A549 (cell line): ENCODE data around the gene TRIM28. TPM values are rescaled to one million over a fixed set of nuclear protein-coding genes. Genes with fewer than 3 reads are reported as not detected.

Experiments
- ATAC-seq, 2 experiments: fragments of 200-7000 bp in 1 of 2; fragments of >200 bp in 1 of 2; cut with Nextera tagmentation in 1 of 2; cut with Tn5 transposase in 1 of 2; 3 replicates each; pipeline versions ENCODE4 v1.8.0 to v1.9.1; 2018 to 2020; ENCODE audit warnings: mild to moderate bottlenecking in 1 of 2, moderate library complexity in 1 of 2
- CTCF ChIA-PET: fragments of 300-600 bp; sonication (Branson Sonifier 250); formaldehyde crosslinking; extraction: SDS; loops from one replicate; lab custom pipeline; 2021; ENCODE audit warnings: antibody characterized with exemption, inconsistent platforms; lab: Yijun Ruan, JAX
- POLR2A ChIA-PET: fragments of 350-600 bp; formaldehyde crosslinking; extraction: SDS; loops from one replicate; lab custom pipeline; 2021; ENCODE audit warnings: antibody characterized with exemption, inconsistent platforms; lab: Yijun Ruan, JAX
- DNase-seq, 2 experiments: peaks; one replicate each; pipeline versions ENCODE4 v3.0.0 to v3.0.0-alpha.2; 2011 to 2016; ENCODE audit warnings: low read depth in 1 of 2, low spot score in 1 of 2
- FAIRE-seq: peaks from 2 replicates; lab custom pipeline; 2011; peaks lifted over from hg19 to GRCh38; lab: Jason Lieb, UNC
- H3K27ac ChIP-seq, 2 experiments: fragments of >200 bp; sonication (Bioruptor Twin); formaldehyde crosslinking; 3 replicates each; pipeline ENCODE4 v1.5.1; 2016 to 2017
- H3K4me1 ChIP-seq: fragments of >200 bp; sonication (Bioruptor Twin); formaldehyde crosslinking; 3 replicates; pipeline ENCODE4 v1.6.1; 2016
- H3K4me2 ChIP-seq: fragments of >200 bp; sonication (Bioruptor Twin); formaldehyde crosslinking; 3 replicates; pipeline ENCODE4 v1.6.1; 2016
- H3K4me3 ChIP-seq: fragments of >200 bp; sonication (Bioruptor Twin); formaldehyde crosslinking; 3 replicates; pipeline ENCODE4 v1.5.1; 2016
- H3K9me3 ChIP-seq: fragments of >200 bp; sonication (Bioruptor Twin); formaldehyde crosslinking; 3 replicates; pipeline ENCODE4 v1.6.1; 2016
- BHLHE40 ChIP-seq: IDR thresholded peaks from 2 replicates; pipeline ENCODE4 v1.6.1; 2012; ENCODE audit warnings: low read depth, low read length, inconsistent platforms
- CBX8 ChIP-seq: fragments of 200-600 bp; sonication (generic); IDR thresholded peaks from 2 replicates; pipeline ENCODE4 v1.6.1; 2016
- EHF ChIP-seq: fragments of 250-450 bp; sonication (Bioruptor Pico); IDR thresholded peaks from 2 replicates; pipeline ENCODE4 v1.5.0; 2020; ENCODE audit warnings: mild to moderate bottlenecking
- ESRRA ChIP-seq: fragments of 150-350 bp; IDR thresholded peaks from 2 replicates; pipeline ENCODE4 v1.6.1; 2014; ENCODE audit warnings: mild to moderate bottlenecking, low read length, borderline replicate concordance
- FOSB ChIP-seq: fragments of 250-450 bp; sonication (Bioruptor Pico); IDR thresholded peaks from 2 replicates; pipeline ENCODE4 v1.5.0; 2020; ENCODE audit warnings: mild to moderate bottlenecking, moderate library complexity
- FOSL2 ChIP-seq, 2 experiments: fragments of 450-650 bp in 1 of 2; fragments of >200 bp in 1 of 2; sonication (Bioruptor Twin) in 1 of 2; formaldehyde crosslinking; IDR thresholded peaks; 2 replicates each; pipeline versions ENCODE4 v1.5.0 to v1.6.1; 2016 to 2020; ENCODE audit warnings: mild to moderate bottlenecking in 1 of 2, moderate library complexity in 1 of 2
- FOXS1 ChIP-seq: fragments of 250-450 bp; sonication (Bioruptor Pico); IDR thresholded peaks from 2 replicates; pipeline ENCODE4 v1.5.0; 2020; ENCODE audit warnings: mild to moderate bottlenecking, moderate library complexity
- GATA3 ChIP-seq: IDR thresholded peaks from 2 replicates; pipeline ENCODE4 v1.6.1; 2012; ENCODE audit warnings: borderline replicate concordance
- HDAC2 ChIP-seq: fragments of 200-600 bp; sonication (generic); IDR thresholded peaks from 2 replicates; pipeline ENCODE4 v1.6.1; 2016
- HEYL ChIP-seq: fragments of 250-450 bp; sonication (Bioruptor Pico); IDR thresholded peaks from 2 replicates; pipeline ENCODE4 v1.8.0; 2021; ENCODE audit warnings: mild to moderate bottlenecking, moderate library complexity
- HMGXB4 ChIP-seq: fragments of 250-450 bp; sonication (Bioruptor Pico); IDR thresholded peaks from 2 replicates; pipeline ENCODE4 v1.5.0; 2021; ENCODE audit warnings: mild to moderate bottlenecking, moderate library complexity, borderline replicate concordance
- JUN ChIP-seq, 2 experiments: fragments of >200 bp; sonication (Bioruptor Twin); formaldehyde crosslinking; IDR thresholded peaks; 2 replicates in 1 of 2; 3 replicates in 1 of 2; pipeline ENCODE4 v1.6.1; 2016 to 2017
- JUNB ChIP-seq: fragments of >200 bp; sonication (Bioruptor Twin); formaldehyde crosslinking; IDR thresholded peaks from 2 replicates; pipeline ENCODE4 v1.6.1; 2016
- KDM1A ChIP-seq: fragments of 200-600 bp; sonication (generic); IDR thresholded peaks from 2 replicates; pipeline ENCODE4 v1.6.1; 2016; ENCODE audit warnings: low read depth, mild to moderate bottlenecking
- KDM5A ChIP-seq: fragments of 200-600 bp; sonication (generic); IDR thresholded peaks from 2 replicates; pipeline ENCODE4 v1.6.1; 2016; ENCODE audit warnings: antibody characterized with exemption, mild to moderate bottlenecking
- MAFK ChIP-seq: fragments of 450-650 bp; IDR thresholded peaks from 2 replicates; pipeline ENCODE4 v1.6.1; 2014; ENCODE audit not compliant: partially characterized antibody
- NPAS2 ChIP-seq: fragments of 250-450 bp; sonication (Bioruptor Pico); IDR thresholded peaks from 2 replicates; pipeline ENCODE4 v1.8.0; 2022; ENCODE audit warnings: mild to moderate bottlenecking, moderate library complexity, borderline replicate concordance
- NR3C1 ChIP-seq: fragments of >200 bp; sonication (Bioruptor Twin); formaldehyde crosslinking; IDR thresholded peaks from 3 replicates; pipeline ENCODE4 v1.6.1; 2017
- POLR2A ChIP-seq: IDR thresholded peaks from 2 replicates; pipeline ENCODE4 v1.6.1; 2012; ENCODE audit warnings: mild to moderate bottlenecking, low read length
- POLR2AphosphoS2 ChIP-seq: conservative IDR thresholded peaks from 2 replicates; pipeline ENCODE4 v1.6.1; 2012; ENCODE audit warnings: low read length, improper control_type of control experiment, inconsistent platforms
- RARB ChIP-seq: fragments of 250-450 bp; sonication (Bioruptor Pico); IDR thresholded peaks from 2 replicates; pipeline ENCODE4 v1.8.0; 2021; ENCODE audit warnings: mild to moderate bottlenecking, moderate library complexity
- RCOR1 ChIP-seq: fragments of 150-350 bp; IDR thresholded peaks from 2 replicates; pipeline ENCODE4 v1.6.1; 2014; ENCODE audit warnings: antibody characterized with exemption, low read length, low read depth
- SMC3 ChIP-seq: fragments of >200 bp; sonication (Bioruptor Twin); formaldehyde crosslinking; IDR thresholded peaks from 3 replicates; pipeline ENCODE4 v1.6.1; 2018; ENCODE audit warnings: inconsistent platforms
- SREBF2 ChIP-seq: fragments of 450-650 bp; IDR thresholded peaks from 2 replicates; pipeline ENCODE4 v1.6.1; 2014; ENCODE audit warnings: mild to moderate bottlenecking, moderate library complexity
- ZFP36 ChIP-seq: fragments of 450-650 bp; IDR thresholded peaks from 2 replicates; pipeline ENCODE4 v1.6.1; 2014; ENCODE audit warnings: borderline replicate concordance; ENCODE audit not compliant: partially characterized antibody
- ZNF302 ChIP-seq: fragments of 250-450 bp; sonication (Bioruptor Pico); IDR thresholded peaks from 2 replicates; pipeline ENCODE4 v1.9.0; 2021; ENCODE audit warnings: inconsistent platforms, mild to moderate bottlenecking, moderate library complexity
- WGBS: methylation state at CpG from one replicate; pipeline ENCODE4 v1.1.6; 2017; ENCODE audit errors: missing lambda C conversion rate; 5-methylcytosine and 5-hydroxymethylcytosine counted together
- polyA plus RNA-seq, 4 experiments: library from polyadenylated mRNA; depleted of rRNA in 3 of 4; stranded (reverse); fragments of >200 nt; fragmentation: RNase III in 1 of 4; extraction: RNeasy Plus Mini Kit Qiagen cat#74134 plus additional on column Dnase treatment in 1 of 4; gene quantifications; 2 replicates in 3 of 4; 3 replicates in 1 of 4; pipeline ENCODE4 v1.2.3, GENCODE V29; 2011 to 2017
- TF ChIP-seq, protein P1 (sequence below): fragments of 150-350 bp; IDR thresholded peaks from 2 replicates; pipeline ENCODE4 v1.6.1; 2014; ENCODE audit warnings: low read depth, mild to moderate bottlenecking, low read length
- TF ChIP-seq, protein P2 (sequence below): fragments of >200 bp; sonication (Bioruptor Twin); formaldehyde crosslinking; IDR thresholded peaks from 3 replicates; pipeline ENCODE4 v1.5.1; 2016
- TF ChIP-seq, protein P3 (sequence below): fragments of 450-650 bp; IDR thresholded peaks from 2 replicates; pipeline ENCODE4 v1.6.1; 2014; ENCODE audit warnings: antibody characterized with exemption
- TF ChIP-seq, protein P4 (sequence below): fragments of >200 bp; sonication (Bioruptor Twin); formaldehyde crosslinking; IDR thresholded peaks from 3 replicates; pipeline ENCODE4 v1.6.1; 2016
- TF ChIP-seq, protein P5 (sequence below): IDR thresholded peaks from 2 replicates; pipeline ENCODE4 v1.6.1; 2012
- TF ChIP-seq, protein P6 (sequence below): fragments of >200 bp; sonication (Bioruptor Twin); formaldehyde crosslinking; IDR thresholded peaks from 2 replicates; pipeline ENCODE4 v1.6.1; 2016

TRIM28 gene
- polyA plus RNA-seq, 2 of the 4 experiments (the other 2 are of a cell fraction): 576 to 656 TPM

GRCh38 chr19:58499021-58499927, 44.6 kb upstream of the TRIM28 start:
- 0 out of 3 replicates have a peak, but pooled peaks cover 2% of the 10 kb centered on the region for H3K9me3 ChIP-seq
- H3K4me1 ChIP-seq: peaks cover 13% of the 10 kb centered on the region; the same call in 2 of the 3 replicates
- ChIA-PET POLR2A (interaction anchor here (0.6 to 3.9 kb wide), 6 partner anchors 10 to 263 kb away, joined by 3 to 40 read pairs (median 6); partner anchors contain the start of genes TRIM28, ZBTB45 and ZNF446), CTCF (interaction anchor here (0.7 to 4.1 kb wide), 9 partner anchors 9 to 26 kb away, joined by 3 to 57 read pairs (median 4); partner anchors contain the start of gene ZBTB45)
- 10% methylated on average over 9 of the region's 60 CpGs for WGBS
- FAIRE-seq: peak; percentile 61
- H3K4me2 ChIP-seq: peak overlapping the region; percentile 98
- peak overlapping the region; percentile 61 for H3K4me3 ChIP-seq
- peak; percentile 100 for DNase-seq
- peak; percentile 97 to 99 for ATAC-seq
- H3K27ac ChIP-seq: peak overlapping the region; percentile 85 to 89
- TF ChIP-seq JUN (IDR thresholded peaks at IDR 0.05): peak; percentile 61 to 89; a peak in 4 of 5 replicates
- TF ChIP-seq GATA3: 0 out of 2 replicates have a peak, but pooled peaks have one; percentile 62
- TF ChIP-seq, protein P1, sequence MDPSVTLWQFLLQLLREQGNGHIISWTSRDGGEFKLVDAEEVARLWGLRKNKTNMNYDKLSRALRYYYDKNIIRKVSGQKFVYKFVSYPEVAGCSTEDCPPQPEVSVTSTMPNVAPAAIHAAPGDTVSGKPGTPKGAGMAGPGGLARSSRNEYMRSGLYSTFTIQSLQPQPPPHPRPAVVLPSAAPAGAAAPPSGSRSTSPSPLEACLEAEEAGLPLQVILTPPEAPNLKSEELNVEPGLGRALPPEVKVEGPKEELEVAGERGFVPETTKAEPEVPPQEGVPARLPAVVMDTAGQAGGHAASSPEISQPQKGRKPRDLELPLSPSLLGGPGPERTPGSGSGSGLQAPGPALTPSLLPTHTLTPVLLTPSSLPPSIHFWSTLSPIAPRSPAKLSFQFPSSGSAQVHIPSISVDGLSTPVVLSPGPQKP: 0 out of 2 replicates have a peak, but pooled peaks have one; percentile 24
- no peak for TF ChIP-seq FOXS1 (CRISPR knock-in tag)
- TF ChIP-seq, protein P2, sequence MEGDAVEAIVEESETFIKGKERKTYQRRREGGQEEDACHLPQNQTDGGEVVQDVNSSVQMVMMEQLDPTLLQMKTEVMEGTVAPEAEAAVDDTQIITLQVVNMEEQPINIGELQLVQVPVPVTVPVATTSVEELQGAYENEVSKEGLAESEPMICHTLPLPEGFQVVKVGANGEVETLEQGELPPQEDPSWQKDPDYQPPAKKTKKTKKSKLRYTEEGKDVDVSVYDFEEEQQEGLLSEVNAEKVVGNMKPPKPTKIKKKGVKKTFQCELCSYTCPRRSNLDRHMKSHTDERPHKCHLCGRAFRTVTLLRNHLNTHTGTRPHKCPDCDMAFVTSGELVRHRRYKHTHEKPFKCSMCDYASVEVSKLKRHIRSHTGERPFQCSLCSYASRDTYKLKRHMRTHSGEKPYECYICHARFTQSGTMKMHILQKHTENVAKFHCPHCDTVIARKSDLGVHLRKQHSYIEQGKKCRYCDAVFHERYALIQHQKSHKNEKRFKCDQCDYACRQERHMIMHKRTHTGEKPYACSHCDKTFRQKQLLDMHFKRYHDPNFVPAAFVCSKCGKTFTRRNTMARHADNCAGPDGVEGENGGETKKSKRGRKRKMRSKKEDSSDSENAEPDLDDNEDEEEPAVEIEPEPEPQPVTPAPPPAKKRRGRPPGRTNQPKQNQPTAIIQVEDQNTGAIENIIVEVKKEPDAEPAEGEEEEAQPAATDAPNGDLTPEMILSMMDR: no peak; the same call in 2 of the 3 replicates
- TF ChIP-seq JUNB: no peak
- TF ChIP-seq ESRRA: 0 out of 2 replicates have a peak, but pooled peaks have one; percentile 35
- no peak for TF ChIP-seq HMGXB4 (CRISPR knock-in tag)
- no peak for TF ChIP-seq RARB (CRISPR knock-in tag)
- TF ChIP-seq, protein P3, sequence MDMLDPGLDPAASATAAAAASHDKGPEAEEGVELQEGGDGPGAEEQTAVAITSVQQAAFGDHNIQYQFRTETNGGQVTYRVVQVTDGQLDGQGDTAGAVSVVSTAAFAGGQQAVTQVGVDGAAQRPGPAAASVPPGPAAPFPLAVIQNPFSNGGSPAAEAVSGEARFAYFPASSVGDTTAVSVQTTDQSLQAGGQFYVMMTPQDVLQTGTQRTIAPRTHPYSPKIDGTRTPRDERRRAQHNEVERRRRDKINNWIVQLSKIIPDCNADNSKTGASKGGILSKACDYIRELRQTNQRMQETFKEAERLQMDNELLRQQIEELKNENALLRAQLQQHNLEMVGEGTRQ: no peak
- TF ChIP-seq ZNF302 (CRISPR knock-in tag): no peak
- TF ChIP-seq, protein P4, sequence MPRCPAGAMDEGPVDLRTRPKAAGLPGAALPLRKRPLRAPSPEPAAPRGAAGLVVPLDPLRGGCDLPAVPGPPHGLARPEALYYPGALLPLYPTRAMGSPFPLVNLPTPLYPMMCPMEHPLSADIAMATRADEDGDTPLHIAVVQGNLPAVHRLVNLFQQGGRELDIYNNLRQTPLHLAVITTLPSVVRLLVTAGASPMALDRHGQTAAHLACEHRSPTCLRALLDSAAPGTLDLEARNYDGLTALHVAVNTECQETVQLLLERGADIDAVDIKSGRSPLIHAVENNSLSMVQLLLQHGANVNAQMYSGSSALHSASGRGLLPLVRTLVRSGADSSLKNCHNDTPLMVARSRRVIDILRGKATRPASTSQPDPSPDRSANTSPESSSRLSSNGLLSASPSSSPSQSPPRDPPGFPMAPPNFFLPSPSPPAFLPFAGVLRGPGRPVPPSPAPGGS: peak; percentile 66; the same call in 1 of the 3 replicates
- TF ChIP-seq FOSB (CRISPR knock-in tag): no peak
- no peak for TF ChIP-seq POLR2AphosphoS2
- no peak for TF ChIP-seq BHLHE40
- TF ChIP-seq KDM1A: no peak
- TF ChIP-seq EHF (CRISPR knock-in tag): no peak
- peak; percentile 84 for TF ChIP-seq KDM5A
- TF ChIP-seq POLR2A: peak; percentile 87
- TF ChIP-seq, protein P5, sequence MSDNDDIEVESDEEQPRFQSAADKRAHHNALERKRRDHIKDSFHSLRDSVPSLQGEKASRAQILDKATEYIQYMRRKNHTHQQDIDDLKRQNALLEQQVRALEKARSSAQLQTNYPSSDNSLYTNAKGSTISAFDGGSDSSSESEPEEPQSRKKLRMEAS: peak; percentile 97
- TF ChIP-seq ZFP36: no peak
- TF ChIP-seq CBX8: no peak
- TF ChIP-seq SMC3: peak; percentile 39; the same call in 2 of the 3 replicates
- no peak for TF ChIP-seq NPAS2
- no peak for TF ChIP-seq MAFK
- no peak for TF ChIP-seq HDAC2
- TF ChIP-seq RCOR1: no peak
- no peak for TF ChIP-seq FOSL2 (IDR thresholded peaks at IDR 0.05)
- TF ChIP-seq FOSL2 (CRISPR knock-in tag; IDR thresholded peaks at IDR 0.05): no peak
- no peak for TF ChIP-seq NR3C1
- TF ChIP-seq, protein P6, sequence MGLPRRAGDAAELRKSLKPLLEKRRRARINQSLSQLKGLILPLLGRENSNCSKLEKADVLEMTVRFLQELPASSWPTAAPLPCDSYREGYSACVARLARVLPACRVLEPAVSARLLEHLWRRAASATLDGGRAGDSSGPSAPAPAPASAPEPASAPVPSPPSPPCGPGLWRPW: no peak
- TF ChIP-seq SREBF2: no peak
- TF ChIP-seq HEYL (CRISPR knock-in tag): no peak
